ENCODE results near the gene MGRN1. TPM values are rescaled to one million over a fixed set of nuclear protein-coding genes. Genes with fewer than 3 reads are reported as not detected.

MGRN1 gene
- total RNA-seq, 1 donor from 2014 or later, result 19.2 TPM

DNA sequence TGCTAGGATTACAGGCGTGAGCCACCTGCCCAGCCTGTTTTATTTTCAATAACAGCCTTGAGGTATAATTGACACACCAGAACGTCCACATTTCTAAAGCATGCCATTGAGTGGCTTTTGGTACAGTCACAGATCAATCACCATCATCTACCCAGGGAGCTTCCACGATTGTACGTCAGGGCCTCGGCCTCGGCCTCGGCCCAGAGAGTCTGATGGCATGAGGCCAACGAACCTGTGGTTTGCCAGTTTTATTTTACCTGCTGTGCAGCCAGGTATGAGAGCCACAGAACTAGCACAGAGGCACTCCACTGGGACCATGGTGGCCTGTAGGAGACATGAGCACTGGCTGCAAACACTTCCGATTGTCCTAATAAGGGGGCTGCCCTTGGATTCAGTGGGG, 18.3 kb upstream of the MGRN1 start:
- ATAC-seq, result no peak

DNA sequence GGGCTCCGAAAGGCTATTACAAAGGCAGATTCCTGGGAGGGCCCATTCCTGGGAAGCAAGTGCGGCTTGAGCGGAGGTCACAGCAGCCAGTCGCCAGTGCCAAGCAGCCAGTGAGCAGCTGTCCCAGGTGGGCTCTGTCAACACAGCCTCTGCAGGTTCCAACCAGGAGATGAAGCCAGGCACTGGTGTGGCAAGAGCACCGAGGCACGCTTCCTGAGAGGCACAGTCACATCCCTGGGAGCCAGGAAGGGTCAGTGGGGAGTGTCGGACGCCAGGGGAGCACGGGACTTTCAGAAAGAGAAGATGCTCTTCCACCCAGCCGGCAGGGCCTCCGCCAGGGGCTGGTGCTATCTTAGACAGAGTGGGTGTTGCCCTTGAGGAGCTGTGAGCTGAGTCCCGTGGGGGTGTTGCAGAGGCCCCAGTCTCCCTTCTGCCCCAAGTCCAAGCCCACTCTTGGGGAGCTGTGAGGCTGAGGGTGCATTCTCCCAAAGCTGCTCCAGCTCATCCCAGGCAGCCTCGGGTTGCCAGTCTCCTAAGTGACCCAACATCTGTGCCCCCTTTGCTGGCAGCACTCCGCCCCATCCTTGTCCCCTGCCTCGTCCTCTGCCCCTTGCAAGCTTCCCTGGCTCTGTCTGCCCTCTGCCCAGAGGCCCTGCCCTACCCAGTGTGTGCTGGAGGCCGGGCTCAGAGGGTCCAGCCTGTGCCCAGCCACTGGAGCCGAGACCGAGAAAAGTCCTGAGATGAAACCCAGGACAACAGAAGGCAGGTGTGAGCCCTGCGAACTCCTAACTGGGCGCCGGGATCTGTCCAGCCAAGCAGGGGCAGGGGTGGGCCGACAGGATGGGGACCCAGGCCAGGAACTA, 16.6 kb upstream of the MGRN1 start:
- no peak for ATAC-seq

DNA sequence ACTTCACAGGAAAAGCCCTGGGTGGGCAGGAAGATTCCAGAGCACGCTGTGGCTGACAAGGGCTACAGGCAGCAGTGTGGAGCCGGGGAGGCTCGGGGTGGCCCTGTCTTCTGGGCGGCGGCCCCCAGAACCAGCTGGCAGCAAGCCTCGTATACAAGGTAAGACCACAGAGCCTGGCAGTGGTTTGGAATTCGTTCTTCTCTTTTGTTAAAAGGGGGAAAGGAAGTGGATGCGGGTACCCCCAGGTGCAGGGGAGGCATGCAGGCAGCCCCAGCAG, 16.0 kb upstream of the MGRN1 start:
- ATAC-seq, result no peak

DNA sequence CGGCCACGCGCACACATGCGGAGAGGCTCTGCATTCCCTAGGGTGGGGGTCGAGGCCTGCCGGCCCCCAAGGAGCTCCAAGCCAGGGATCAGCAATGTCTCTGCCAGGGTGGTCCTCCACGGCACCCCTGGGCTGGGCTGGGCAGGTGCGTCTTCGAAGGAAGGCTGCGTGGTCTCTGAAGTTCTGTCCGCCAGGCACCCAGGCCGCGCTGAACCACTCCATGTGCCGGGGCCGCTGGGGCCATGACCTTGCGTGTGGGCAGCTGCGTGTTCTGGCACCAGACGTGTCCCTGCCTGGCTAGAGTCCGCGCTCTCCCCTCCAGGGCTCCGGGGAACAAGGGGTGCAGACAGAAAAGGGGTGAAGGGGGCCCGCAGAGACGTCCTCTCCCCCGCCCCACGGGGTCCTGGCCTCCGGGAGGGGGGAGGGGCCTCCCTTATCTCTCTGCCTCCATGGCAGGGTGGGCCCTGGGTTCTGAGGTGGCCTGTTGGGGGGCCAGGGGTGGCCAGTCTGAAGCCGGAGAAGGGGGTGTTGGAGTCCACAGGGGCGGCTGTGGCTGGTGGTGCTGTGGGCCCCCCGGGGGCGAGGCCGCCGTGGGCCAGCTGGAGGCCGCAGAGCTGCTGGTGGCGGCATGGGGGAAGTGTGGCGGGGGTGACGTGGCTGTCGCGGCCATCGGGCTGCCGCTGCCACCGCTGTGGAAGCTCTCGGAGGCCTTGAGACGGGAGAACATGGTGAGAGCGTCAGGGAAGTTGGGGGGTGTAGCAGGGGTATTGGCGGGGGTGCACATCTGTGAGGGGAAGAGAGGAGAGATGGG, 15.2 kb upstream of the MGRN1 start:
- no peak for ATAC-seq

DNA sequence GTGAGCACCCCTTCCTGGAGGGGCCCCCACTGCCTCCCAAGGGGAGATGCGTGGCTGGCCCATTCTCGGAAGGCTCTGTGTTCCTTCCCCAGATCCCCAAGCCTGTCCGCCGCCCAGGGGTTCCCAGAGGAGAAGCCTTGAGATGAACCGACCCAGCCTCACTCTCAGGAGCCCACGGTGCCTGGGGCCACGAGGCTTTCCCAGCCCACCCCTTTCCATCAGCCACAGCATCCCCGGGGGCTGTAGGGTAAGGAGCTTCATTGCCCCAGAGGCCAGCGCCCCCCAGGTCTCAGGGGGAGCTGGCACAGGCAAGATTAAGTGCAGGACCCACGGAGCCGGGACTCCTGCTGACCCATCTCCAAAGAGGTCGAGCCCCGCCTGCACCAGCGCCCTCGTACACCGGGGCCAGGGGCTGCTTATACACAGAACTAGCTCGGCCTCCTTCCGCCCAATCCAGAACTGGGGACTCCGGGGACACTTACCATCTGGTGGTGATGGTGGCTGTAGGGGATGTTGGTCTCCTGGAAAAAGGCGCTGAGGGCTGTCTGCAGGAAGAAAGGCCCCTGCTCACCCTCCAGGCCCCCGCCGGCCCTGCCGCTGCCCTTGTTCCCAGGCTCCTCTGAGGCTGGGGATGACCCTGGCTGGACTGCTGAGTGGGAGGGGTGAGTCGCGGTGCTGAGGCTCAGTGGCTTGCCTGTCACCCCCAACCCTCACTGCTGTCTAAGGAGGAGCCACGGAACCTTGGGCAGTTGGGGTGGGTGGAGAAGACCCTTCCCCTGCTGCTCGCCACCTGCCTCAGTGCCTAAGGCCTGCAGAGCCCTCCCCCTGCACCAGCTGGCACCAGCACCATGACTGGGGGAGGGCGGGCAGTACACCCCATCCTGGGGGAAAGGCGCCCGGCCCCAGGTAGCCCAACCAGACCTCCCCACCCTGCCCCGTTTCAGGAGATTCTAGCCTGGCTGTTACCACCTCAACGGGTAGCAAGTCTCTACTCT, 14.3 kb upstream of the MGRN1 start:
- ATAC-seq, result no peak

DNA sequence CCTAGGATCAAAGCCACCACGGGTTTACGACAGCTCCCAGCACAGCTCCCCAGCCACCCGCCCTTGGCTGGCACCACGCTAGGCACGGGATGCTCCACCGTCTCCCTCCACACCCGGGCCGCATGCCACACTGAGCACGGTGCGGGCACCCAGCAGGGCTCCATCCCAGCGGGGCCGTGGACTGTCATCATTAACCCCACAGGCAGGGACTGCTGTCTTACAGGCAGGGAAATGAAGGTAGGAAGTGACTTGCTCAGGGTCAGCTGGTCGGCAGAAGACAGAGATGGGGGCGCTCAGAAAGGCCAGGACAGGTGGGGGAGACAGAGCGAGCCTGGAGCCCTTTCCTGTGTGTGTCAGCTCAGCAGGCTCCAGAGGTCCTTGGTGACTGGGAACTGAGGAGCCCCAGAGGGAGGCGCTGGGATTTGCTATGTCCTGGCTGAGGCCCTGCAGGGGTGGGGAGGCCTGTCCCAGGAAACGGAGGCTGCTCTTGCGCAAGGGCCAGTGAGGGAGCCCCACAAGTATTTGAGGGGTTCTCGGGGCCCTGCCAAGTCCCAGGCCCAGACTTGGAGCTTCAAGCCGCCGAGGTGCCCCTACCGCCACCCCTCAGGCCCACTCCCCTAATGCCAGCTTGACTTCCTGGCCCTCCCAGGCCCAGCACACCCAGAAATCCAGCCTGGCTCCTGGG, 13.1 kb upstream of the MGRN1 start:
- no peak for ATAC-seq

DNA sequence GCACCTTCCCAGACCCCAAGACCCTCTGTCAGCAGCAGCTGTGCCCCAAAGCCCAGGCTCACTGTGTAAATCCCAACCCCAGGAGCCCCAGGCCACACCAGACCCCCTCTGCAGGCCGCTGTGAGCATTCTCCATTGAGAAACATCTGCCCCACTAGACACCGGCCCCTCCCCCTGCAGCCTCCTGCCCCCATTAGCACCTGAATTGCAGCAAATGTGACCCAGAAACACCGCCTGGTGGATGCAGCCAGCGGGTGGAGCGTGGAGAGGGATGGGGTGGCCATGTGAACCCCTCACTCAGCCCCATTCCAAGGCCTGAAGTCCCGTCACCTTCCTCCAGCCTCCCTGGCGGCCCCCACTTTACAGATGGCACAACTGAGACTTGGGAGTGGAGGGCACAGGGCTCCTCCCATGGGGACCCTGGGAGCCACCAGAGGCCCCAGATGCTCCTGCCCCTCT, 12.1 kb upstream of the MGRN1 start:
- no peak for ATAC-seq

DNA sequence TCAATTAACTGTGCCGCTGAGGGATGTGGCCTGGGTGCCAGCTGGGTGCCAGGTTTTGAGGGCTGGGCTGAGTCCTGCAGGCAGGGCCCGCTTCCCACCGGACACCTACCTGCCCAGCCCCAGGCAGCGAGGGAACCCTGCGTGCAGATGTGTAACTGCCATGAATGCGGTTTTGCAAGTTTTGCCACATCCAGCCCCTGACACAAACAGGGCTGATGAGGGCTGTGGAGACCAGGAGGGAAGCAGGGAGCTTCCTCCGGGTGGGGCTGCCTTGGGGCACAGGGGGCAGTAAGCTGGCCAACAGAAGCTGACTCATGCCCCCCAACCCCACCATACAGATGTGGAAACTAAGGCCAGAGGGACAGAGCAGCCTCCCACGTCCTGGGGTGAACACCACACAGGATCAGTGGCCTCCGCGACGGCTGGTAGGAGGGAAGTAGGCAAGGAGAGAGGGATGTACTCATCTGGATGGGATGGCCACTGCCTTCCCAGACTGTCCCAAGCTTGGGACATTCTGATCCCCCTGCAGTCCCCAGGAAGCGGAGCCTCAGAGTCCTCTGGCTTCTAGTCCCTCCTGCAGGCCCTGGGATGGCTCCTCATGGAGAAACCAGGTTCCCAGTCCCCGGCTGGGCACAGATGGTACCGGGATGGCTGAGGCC, 11.5 kb upstream of the MGRN1 start:
- peak; percentile 16 for ATAC-seq

DNA sequence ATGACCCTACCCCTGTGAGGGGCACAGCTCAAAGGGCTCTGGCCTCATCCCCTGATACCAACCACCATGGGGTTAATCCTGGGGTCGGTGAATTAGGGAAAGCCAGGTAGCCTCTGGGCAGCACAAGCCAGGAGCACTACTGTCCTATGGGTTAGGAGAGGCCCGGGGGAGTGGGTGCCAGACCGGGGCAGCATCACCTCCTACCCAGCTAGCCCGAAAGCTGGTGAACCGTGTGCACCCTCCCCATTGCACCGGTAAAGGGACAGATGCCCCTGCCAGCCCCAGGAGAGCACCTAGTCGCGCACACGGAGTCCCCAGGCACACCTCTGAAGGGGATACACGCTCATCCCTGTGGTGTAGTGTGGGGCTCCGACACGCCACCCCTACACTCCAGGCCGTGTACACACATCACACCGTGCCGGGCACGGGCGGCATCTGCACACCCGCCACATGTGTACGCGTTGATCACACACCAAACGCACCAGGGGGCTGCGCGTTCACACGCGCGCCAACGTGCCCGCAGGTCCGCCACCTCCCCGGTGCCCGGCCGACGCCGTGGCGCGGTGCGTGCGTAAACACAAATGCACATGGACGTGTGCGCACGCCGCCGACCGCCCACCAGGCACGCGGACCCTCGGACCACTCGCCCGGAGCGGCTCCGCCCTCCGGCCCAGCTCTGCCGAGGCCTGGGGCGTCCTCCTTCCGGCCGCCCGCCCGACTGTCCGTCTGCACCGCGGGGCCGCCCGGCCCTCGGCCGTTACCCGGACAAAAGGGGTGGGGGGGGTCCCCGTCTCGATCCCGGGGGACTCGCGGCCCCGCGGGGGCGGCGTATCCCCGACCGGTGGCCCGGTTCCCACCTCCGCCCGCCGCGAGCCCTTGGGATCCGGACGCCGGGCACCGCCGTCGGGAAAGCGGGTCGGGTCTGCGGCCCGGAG, 10.7 kb upstream of the MGRN1 start:
- no peak for ATAC-seq

DNA sequence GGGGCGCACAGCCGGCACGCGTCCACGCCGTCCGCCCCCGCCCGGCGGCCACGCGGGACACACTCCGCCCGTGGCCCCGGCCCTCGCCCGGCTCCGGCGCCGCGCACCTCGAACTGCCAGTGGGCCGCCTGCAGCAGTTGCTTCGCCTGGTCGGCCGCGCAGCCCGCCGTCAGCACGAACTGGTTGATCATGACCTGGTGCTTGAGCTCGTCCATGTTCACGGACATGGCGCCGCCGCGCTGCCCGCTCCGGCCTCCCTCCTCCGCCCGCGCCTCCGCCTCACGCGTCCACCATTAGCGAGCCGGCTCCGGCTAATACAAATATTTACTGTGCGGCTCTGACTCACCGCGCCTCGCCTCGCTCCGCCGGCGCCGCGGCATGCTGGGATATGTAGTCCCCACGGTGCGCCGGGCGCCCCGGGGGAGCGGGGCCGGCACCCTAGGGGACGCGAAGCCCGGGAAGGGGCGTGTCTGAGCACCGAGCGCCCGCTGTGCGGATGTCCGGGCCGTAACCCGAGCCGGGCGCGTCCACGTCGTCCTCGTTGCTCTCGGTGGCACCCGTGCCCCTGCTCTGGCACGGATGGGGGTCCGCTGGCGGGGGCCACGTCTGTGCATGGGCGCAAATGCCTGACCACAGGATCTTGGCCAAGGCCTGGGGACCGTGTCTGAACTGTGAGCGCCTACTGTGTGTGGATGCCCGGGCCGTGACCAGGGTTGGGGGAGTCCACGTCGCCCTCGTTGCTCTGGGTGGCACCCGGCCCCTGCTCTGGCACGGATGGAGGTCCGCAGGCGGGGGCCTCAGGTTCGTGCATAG, 9.8 kb upstream of the MGRN1 start, which contains the start of gene UBALD1:
Gene UBALD1 (minus strand): TSS at position 318 of the 813 bp plus-strand sequence. CDS start 91 bp downstream, at position 227.
- ATAC-seq, result peak; percentile 70

DNA sequence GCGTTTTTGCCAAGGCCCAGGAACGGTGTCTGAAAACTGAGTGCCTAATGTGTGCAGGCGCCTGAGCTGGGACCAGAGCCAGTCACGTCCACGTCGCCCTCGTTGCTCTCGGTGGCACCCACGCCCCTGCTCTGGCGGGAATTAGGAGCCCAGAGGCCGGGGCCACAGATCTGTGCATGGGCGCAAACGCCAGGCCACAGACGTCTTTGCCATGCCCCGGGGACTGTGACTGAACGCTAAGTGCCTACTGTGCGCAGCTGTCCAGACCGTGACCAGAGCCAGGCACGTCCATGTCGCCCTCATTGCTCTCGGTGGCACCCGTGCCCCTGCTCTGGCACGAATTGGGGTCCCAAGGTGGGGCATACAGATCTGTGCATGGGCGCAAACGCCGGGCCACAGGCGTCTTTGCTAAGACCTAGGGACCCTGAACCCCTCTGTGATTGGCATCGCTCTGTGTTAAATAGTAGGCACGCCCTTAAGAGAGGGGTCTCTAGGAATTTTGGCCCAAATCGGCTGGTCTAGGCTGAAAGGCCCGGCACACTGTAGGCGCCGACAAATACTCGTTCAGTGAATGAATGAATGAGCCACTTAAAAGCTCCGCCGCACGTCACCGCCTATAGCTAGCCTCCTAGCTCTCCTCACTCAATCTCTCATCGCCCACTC, 9.1 kb upstream of the MGRN1 start:
- ATAC-seq, result peak; percentile 0

DNA sequence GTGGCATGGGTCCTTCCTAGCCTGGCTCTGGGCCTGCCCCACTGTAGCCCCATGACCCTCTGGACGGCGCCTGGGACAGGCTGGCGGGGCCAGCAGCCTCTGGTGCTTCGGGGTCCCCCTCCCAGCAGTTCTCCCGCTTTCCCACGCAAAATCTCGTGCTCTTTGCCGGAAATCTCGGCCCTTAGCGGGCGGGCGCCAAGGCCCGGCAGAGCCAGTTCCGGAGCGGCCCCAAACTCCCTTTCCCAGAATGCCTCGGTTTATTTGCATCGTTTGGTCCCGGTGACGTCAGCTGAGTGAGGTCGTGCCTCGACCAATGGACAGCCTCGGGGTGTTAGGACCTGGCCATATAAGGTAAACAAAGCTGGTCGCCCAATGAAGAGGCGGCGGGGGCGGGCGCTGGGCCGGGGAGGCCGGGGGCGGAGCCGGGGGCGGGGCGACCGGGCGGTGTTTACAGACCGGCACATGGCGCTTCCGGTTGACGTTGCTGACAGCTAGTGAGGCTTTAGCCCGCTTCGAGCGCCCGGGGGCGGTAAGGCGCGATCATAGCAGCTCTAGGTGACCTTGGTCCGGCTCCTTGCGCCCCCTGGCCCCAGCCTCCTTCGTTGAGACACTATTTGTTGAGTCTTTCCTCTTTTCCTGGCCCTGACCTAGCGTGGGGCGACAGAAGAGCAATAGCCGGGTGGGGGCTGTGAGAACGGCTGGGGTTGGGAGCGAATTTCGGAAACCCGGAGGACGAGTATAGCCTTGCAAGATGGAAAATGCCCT, 8.4 kb upstream of the MGRN1 start:
- ATAC-seq, result peak; percentile 89

DNA sequence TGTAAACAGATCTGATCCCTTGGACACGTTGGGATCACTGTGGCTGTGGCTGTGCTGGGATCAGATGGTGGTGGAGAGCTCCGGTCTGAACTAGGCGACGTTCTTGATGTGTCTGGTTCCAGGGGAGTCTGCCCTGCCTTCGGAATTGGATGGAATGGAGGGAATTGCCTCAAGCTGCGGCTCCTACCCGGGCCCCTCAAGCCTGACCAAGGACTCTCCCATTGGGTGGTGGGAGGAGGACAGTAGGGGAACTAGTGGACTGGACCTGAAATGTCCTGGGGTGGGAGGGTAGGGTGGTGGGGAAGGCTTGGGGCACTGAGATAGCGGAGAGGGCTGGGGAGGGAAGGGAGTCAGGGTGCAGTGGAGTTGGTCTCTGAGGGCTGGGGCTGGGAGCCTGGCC, 6.7 kb upstream of the MGRN1 start:
- no peak for ATAC-seq

DNA sequence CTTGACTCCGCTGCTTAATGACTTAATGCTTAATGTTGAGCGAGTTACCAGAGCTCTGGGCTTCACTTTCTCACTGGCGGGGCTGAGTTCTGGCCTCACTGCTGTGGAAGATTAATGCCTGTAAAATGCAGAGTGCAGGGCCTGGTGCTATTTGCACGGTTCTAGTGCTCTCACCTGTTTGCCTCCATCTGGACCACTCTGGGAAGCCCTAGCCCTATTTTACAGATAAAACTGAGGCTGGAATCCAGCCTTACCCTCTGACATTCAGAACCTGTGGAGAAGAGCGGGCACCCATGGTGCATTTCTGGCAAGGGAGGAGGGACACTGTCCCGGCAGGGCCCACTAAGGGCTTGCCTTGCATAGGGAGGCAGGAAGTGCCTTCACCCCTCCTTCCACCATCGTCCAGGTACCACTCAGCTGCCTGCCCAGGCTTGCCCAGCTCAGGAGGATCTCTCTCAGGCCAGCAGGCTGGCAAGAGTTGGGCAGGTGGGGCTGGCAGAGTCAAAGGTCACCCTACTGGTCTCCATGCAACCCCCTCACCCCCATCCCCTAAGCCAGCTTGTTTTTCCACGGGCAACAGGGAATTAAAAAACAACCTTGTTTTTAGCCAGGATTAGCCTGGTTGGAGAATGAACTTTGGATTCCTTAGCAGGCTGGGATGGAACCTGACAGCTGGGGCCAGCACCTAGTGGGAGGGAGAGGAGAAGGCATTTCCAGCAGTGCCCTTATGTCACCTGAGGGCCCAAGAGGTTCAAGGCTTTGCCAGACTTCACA, 5.8 kb upstream of the MGRN1 start:
- no peak for ATAC-seq

DNA sequence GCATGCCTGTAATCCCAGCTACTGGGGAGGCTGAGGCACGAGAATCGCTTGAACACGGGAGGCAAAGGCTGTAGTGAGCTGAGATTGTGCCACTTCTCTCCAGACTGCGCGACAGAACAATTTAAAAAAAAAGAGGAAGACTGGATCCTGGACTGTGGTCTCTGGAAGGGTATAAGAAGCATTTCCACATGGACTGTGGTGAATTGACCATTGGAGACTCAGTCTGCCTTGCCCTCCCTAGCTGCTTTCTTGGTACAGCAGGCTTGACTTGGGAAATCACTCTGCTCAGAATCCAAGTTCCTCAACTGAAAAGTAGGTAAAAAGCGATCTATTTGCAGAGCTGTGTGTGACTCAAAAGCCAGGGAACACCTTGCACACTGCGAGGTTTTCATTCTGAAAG, 1.0 kb upstream of the MGRN1 start:
- ATAC-seq, result no peak

DNA sequence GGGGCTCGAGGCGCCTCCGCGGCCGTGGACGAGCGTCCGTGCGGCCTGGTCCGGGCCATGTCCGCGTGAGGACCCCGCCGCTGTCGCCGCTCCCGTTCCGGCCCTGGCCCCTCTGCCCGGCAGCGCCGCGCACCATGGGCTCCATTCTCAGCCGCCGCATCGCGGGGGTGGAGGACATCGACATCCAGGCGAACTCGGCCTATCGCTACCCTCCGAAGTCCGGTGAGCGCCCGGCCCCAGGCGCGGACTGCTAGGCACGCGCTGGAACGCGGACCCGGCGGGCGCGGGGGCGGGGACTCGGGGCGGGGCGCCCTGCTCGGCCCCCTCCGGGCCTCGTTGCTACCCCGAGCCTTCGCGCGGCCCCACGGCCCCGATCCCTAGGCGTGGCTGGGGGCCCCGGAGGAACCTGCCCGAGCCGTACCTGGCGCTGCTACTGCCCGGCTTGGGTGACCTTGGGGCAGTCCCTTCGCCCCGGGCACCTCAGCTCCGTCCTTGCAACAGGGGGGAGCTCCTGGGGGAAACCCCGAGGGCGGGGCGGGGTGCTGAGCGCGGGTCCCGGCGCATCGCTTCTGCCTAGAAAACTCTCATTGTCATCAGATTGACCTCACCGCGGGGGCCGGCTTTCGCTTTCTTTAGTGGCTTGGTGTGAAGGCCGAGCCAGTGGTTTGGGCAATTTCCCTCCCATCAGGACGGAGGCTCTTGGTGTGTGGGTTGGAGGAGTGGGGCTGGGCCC, 367 bp downstream of the MGRN1 start:
- ATAC-seq, result peak; percentile 48
